HEK293 (cell line): Measurements from ENCODE around the gene LDB1.

Experiments
- AEBP2 ChIP-seq: fragments of 450-650 bp; formaldehyde crosslinking; IDR thresholded peaks from 2 replicates; pipeline ENCODE4 v1.5.1; 2016; ENCODE audit warnings: missing biosample characterization, missing genetic modification characterization, borderline replicate concordance
- BCL11A ChIP-seq: fragments of 450-650 bp; formaldehyde crosslinking; IDR thresholded peaks from 2 replicates; pipeline ENCODE4 v1.5.1; 2016; ENCODE audit warnings: low read depth, missing biosample characterization, missing genetic modification characterization
- GLI2 ChIP-seq: fragments of 450-650 bp; formaldehyde crosslinking; IDR thresholded peaks from 2 replicates; pipeline ENCODE4; 2017; ENCODE audit warnings: missing biosample characterization, missing genetic modification characterization, low read depth, borderline replicate concordance
- GLIS1 ChIP-seq: fragments of 450-650 bp; formaldehyde crosslinking; IDR thresholded peaks from 2 replicates; pipeline ENCODE4 v1.5.1; 2016; ENCODE audit warnings: missing biosample characterization, missing genetic modification characterization
- GLIS2 ChIP-seq: fragments of 450-650 bp; formaldehyde crosslinking; IDR thresholded peaks from 2 replicates; pipeline ENCODE4 v1.5.1; 2016; ENCODE audit warnings: missing biosample characterization, missing genetic modification characterization
- KLF1 ChIP-seq: fragments of 450-650 bp; formaldehyde crosslinking; IDR thresholded peaks from 2 replicates; pipeline ENCODE4 v1.5.1; 2016; ENCODE audit warnings: missing biosample characterization, missing genetic modification characterization
- KLF8 ChIP-seq: fragments of 450-650 bp; formaldehyde crosslinking; IDR thresholded peaks from 2 replicates; pipeline ENCODE4 v1.5.1; 2016; ENCODE audit warnings: missing biosample characterization, missing genetic modification characterization
- SETDB1 ChIP-seq: IDR thresholded peaks from one replicate; pipeline ENCODE4 v1.6.1; 2017; ENCODE audit warnings: mild to moderate bottlenecking, low read length, moderate library complexity, mixed read lengths; ENCODE audit not compliant: insufficient read length
- SP2 ChIP-seq: fragments of 450-650 bp; formaldehyde crosslinking; IDR thresholded peaks from 2 replicates; pipeline ENCODE4 v1.5.1; 2016; ENCODE audit warnings: missing biosample characterization, missing genetic modification characterization
- WT1 ChIP-seq: fragments of 450-650 bp; formaldehyde crosslinking; IDR thresholded peaks from 2 replicates; pipeline ENCODE4 v1.5.1; 2016; ENCODE audit warnings: missing biosample characterization, missing genetic modification characterization
- ZBTB20 ChIP-seq: fragments of 450-650 bp; formaldehyde crosslinking; IDR thresholded peaks from 2 replicates; pipeline ENCODE4 v1.5.1; 2016; ENCODE audit warnings: missing biosample characterization, missing genetic modification characterization
- ZBTB21 ChIP-seq: fragments of 450-650 bp; formaldehyde crosslinking; IDR thresholded peaks from 2 replicates; pipeline ENCODE4 v1.5.1; 2017; ENCODE audit warnings: missing biosample characterization, missing genetic modification characterization
- ZBTB48 ChIP-seq: fragments of 450-650 bp; formaldehyde crosslinking; IDR thresholded peaks from 2 replicates; pipeline ENCODE4 v1.5.1; 2016; ENCODE audit warnings: missing biosample characterization, missing genetic modification characterization
- ZBTB8A ChIP-seq: fragments of 450-650 bp; formaldehyde crosslinking; IDR thresholded peaks from 2 replicates; pipeline ENCODE4 v1.5.1; 2016; ENCODE audit warnings: missing biosample characterization, missing genetic modification characterization
- ZIC2 ChIP-seq: fragments of 450-650 bp; formaldehyde crosslinking; IDR thresholded peaks from 2 replicates; pipeline ENCODE4 v1.5.1; 2016; ENCODE audit warnings: missing biosample characterization, missing genetic modification characterization
- ZNF211 ChIP-seq: fragments of 450-650 bp; formaldehyde crosslinking; IDR thresholded peaks from 2 replicates; pipeline ENCODE4 v1.5.1; 2016; ENCODE audit warnings: low read depth, missing biosample characterization, missing genetic modification characterization
- ZNF223 ChIP-seq: fragments of 450-650 bp; formaldehyde crosslinking; IDR thresholded peaks from 2 replicates; pipeline ENCODE4 v1.5.1; 2016; ENCODE audit warnings: missing biosample characterization, missing genetic modification characterization
- ZNF391 ChIP-seq: fragments of 450-650 bp; formaldehyde crosslinking; IDR thresholded peaks from 2 replicates; pipeline ENCODE4 v1.5.1; 2016; ENCODE audit warnings: low read depth, missing biosample characterization, missing genetic modification characterization, borderline replicate concordance
- ZNF423 ChIP-seq: fragments of 450-650 bp; formaldehyde crosslinking; IDR thresholded peaks from 2 replicates; pipeline ENCODE4 v1.5.1; 2016; ENCODE audit warnings: missing biosample characterization, missing genetic modification characterization
- ZNF449 ChIP-seq: fragments of 450-650 bp; formaldehyde crosslinking; IDR thresholded peaks from 2 replicates; pipeline ENCODE4 v1.5.1; 2017; ENCODE audit warnings: missing biosample characterization, mild to moderate bottlenecking, missing genetic modification characterization, moderate library complexity
- ZNF501 ChIP-seq: fragments of 450-650 bp; formaldehyde crosslinking; IDR thresholded peaks from 2 replicates; pipeline ENCODE4 v1.5.1; 2016; ENCODE audit warnings: missing biosample characterization, missing genetic modification characterization
- ZNF544 ChIP-seq: fragments of 450-650 bp; formaldehyde crosslinking; IDR thresholded peaks from 2 replicates; pipeline ENCODE4 v1.5.0; 2017; ENCODE audit warnings: missing biosample characterization, missing genetic modification characterization
- ZNF660 ChIP-seq: fragments of 450-650 bp; IDR thresholded peaks from 2 replicates; pipeline ENCODE4 v1.5.1; 2018; ENCODE audit warnings: missing biosample characterization, mild to moderate bottlenecking, missing genetic modification characterization
- ZXDB ChIP-seq: fragments of 450-650 bp; formaldehyde crosslinking; IDR thresholded peaks from 2 replicates; pipeline ENCODE4 v1.5.1; 2016; ENCODE audit warnings: missing biosample characterization, missing genetic modification characterization
- TF ChIP-seq, protein P1 (sequence below): fragments of 450-650 bp; formaldehyde crosslinking; optimal IDR thresholded peaks from 2 replicates; pipeline ENCODE3; 2016; ENCODE audit warnings: missing biosample characterization, mild to moderate bottlenecking, missing genetic modification characterization
- TF ChIP-seq, protein P2 (sequence below): fragments of 450-650 bp; formaldehyde crosslinking; IDR thresholded peaks from 2 replicates; pipeline ENCODE4 v1.5.1; 2016; ENCODE audit warnings: missing biosample characterization, missing genetic modification characterization
- TF ChIP-seq, protein P3 (sequence below): fragments of 450-650 bp; formaldehyde crosslinking; IDR thresholded peaks from 2 replicates; pipeline ENCODE4 v1.5.1; 2016; ENCODE audit warnings: missing biosample characterization, missing genetic modification characterization
- TF ChIP-seq, protein P4 (sequence below): fragments of 450-650 bp; formaldehyde crosslinking; conservative IDR thresholded peaks from 2 replicates; pipeline ENCODE4 v1.5.1; 2016; ENCODE audit warnings: low read depth, missing biosample characterization, missing genetic modification characterization

The LDB1 gene

DNA sequence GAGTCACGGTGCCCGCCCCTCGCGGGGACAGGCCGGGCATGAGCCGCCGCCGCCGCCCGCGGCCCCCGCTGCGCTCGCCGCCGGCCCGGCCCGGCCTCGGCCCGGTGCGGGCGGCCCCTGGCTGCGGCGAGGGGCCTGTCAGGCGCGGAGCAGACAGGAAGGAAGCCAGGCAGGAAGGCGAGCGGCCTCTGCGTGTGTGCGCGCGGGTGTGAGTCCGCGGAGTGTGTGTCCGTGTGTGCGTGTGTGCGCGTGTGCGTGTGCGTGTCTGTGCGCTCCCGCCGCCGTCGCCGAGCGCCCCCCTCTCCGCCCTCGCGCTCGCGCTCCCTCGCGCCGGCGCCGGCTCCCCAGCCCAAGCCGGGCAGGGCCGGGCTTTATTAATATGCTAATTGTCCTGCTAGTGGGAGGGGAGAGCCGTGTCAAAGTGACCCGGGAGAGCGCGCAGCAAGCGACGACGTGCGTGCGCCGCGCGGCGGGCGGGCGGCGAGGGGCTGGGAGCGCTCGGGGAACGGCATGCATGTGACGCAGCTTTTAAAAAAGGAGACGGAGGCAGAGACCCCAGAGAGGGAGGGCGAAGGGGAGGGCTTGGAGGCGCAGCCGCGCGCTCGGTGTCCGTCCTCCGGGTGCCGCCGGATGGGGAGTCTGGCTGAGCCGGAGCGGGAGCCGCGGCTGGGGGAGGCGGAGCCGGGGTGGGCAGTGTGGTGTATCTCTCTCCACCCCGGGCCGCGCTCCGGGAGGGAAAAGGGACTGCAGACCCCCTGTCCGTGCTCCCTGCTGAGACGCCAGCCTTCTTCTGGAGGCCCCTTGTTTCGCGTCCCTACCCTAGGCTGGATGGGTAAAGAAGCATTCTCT, at the start of gene LDB1 (continued):
- TF ChIP-seq ZNF211 (tag by site-specific recombination) = no peak
- TF ChIP-seq, protein P1, sequence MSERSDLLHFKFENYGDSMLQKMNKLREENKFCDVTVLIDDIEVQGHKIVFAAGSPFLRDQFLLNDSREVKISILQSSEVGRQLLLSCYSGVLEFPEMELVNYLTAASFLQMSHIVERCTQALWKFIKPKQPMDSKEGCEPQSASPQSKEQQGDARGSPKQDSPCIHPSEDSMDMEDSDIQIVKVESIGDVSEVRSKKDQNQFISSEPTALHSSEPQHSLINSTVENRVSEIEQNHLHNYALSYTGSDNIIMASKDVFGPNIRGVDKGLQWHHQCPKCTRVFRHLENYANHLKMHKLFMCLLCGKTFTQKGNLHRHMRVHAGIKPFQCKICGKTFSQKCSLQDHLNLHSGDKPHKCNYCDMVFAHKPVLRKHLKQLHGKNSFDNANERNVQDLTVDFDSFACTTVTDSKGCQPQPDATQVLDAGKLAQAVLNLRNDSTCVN (tag by site-specific recombination) = peak; percentile 89
- 0 out of 2 replicates have a peak, but pooled peaks have one; percentile 35 for TF ChIP-seq ZBTB21
- TF ChIP-seq ZIC2 (tag by site-specific recombination) = peak; percentile 93
- peak; percentile 82 for TF ChIP-seq ZBTB48
- peak; percentile 72 for TF ChIP-seq WT1 (tag by site-specific recombination)
- TF ChIP-seq, protein P2, sequence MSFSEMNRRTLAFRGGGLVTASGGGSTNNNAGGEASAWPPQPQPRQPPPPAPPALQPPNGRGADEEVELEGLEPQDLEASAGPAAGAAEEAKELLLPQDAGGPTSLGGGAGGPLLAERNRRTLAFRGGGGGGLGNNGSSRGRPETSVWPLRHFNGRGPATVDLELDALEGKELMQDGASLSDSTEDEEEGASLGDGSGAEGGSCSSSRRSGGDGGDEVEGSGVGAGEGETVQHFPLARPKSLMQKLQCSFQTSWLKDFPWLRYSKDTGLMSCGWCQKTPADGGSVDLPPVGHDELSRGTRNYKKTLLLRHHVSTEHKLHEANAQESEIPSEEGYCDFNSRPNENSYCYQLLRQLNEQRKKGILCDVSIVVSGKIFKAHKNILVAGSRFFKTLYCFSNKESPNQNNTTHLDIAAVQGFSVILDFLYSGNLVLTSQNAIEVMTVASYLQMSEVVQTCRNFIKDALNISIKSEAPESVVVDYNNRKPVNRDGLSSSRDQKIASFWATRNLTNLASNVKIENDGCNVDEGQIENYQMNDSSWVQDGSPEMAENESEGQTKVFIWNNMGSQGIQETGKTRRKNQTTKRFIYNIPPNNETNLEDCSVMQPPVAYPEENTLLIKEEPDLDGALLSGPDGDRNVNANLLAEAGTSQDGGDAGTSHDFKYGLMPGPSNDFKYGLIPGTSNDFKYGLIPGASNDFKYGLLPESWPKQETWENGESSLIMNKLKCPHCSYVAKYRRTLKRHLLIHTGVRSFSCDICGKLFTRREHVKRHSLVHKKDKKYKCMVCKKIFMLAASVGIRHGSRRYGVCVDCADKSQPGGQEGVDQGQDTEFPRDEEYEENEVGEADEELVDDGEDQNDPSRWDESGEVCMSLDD (tag by site-specific recombination) = peak; percentile 66
- TF ChIP-seq BCL11A (tag by site-specific recombination) = peak; percentile 32; the same call in 1 of the 2 replicates
- TF ChIP-seq GLI2 = no peak
- peak; percentile 68; the same call in 1 of the 2 replicates for TF ChIP-seq ZNF660
- 0 out of 2 replicates have a peak, but pooled peaks have one; percentile 18 for TF ChIP-seq ZNF391 (tag by site-specific recombination)
- TF ChIP-seq SETDB1 = no peak
- no peak for TF ChIP-seq ZNF223 (tag by site-specific recombination)
- peak; percentile 85 for TF ChIP-seq SP2
- TF ChIP-seq ZNF501 (tag by site-specific recombination) = peak; percentile 83
- peak; percentile 66; the same call in 1 of the 2 replicates for TF ChIP-seq ZXDB (tag by site-specific recombination)
- TF ChIP-seq ZBTB20 (tag by site-specific recombination) = peak; percentile 82
- TF ChIP-seq ZNF449 (tag by site-specific recombination) = peak; percentile 74; the same call in 1 of the 2 replicates
- peak; percentile 82 for TF ChIP-seq GLIS2 (tag by site-specific recombination)
- TF ChIP-seq ZNF423 (tag by site-specific recombination) = peak; percentile 90
- TF ChIP-seq, protein P3, sequence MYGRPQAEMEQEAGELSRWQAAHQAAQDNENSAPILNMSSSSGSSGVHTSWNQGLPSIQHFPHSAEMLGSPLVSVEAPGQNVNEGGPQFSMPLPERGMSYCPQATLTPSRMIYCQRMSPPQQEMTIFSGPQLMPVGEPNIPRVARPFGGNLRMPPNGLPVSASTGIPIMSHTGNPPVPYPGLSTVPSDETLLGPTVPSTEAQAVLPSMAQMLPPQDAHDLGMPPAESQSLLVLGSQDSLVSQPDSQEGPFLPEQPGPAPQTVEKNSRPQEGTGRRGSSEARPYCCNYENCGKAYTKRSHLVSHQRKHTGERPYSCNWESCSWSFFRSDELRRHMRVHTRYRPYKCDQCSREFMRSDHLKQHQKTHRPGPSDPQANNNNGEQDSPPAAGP (tag by site-specific recombination) = peak; percentile 65; the same call in 1 of the 2 replicates
- TF ChIP-seq KLF8 (tag by site-specific recombination) = peak; percentile 63; the same call in 1 of the 2 replicates
- peak; percentile 27; the same call in 1 of the 2 replicates for TF ChIP-seq ZBTB8A
- TF ChIP-seq ZNF544 (tag by site-specific recombination) = no peak
- TF ChIP-seq GLIS1 (tag by site-specific recombination) = peak; percentile 98
- no peak for TF ChIP-seq AEBP2 (tag by site-specific recombination)
- TF ChIP-seq KLF1 (tag by site-specific recombination) = no peak
- TF ChIP-seq, protein P4, sequence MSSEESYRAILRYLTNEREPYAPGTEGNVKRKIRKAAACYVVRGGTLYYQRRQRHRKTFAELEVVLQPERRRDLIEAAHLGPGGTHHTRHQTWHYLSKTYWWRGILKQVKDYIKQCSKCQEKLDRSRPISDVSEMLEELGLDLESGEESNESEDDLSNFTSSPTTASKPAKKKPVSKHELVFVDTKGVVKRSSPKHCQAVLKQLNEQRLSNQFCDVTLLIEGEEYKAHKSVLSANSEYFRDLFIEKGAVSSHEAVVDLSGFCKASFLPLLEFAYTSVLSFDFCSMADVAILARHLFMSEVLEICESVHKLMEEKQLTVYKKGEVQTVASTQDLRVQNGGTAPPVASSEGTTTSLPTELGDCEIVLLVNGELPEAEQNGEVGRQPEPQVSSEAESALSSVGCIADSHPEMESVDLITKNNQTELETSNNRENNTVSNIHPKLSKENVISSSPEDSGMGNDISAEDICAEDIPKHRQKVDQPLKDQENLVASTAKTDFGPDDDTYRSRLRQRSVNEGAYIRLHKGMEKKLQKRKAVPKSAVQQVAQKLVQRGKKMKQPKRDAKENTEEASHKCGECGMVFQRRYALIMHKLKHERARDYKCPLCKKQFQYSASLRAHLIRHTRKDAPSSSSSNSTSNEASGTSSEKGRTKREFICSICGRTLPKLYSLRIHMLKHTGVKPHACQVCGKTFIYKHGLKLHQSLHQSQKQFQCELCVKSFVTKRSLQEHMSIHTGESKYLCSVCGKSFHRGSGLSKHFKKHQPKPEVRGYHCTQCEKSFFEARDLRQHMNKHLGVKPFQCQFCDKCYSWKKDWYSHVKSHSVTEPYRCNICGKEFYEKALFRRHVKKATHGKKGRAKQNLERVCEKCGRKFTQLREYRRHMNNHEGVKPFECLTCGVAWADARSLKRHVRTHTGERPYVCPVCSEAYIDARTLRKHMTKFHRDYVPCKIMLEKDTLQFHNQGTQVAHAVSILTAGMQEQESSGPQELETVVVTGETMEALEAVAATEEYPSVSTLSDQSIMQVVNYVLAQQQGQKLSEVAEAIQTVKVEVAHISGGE (tag by site-specific recombination) = peak; percentile 91
